Measurements from ENCODE around the gene POLA1. TPM values are rescaled to one million over a fixed set of nuclear protein-coding genes. Genes with fewer than 3 reads are reported as not detected.

The POLA1 gene
- total and polyA plus RNA-seq, 2 donors (not counting 1 experiment from before 2014, with no cell fraction given): 3.0 to 16.3 TPM

GRCh38 chrX:25002661-25003020 is 308.9 kb downstream of the POLA1 start:
- H3K4me1 ChIP-seq (ENCODE audit: control insufficient read depth in 2 of 2, insufficient read depth in 2 of 2, low read length in 2 of 2): no peaks in the 10 kb centered on the region
- H3K27me3 Mint-ChIP-seq: peaks cover 17% of the 10 kb centered on the region
- no peak for ATAC-seq (ENCODE audit: low read depth)
- ChIA-PET POLR2A (no interaction called here), CTCF (no interaction called here)
- H3K4me3 Mint-ChIP-seq: peak overlapping the region; percentile 55
- WGBS (ENCODE audit: insufficient coverage): 10% methylated on average over 19 of the region's 33 CpGs
- no peak overlapping the region for H3K27ac Mint-ChIP-seq
- DNase-seq: no peak
- no peak overlapping the region for H3K27ac ChIP-seq (ENCODE audit: low read length in 2 of 2)
- no peaks in the 10 kb centered on the region for H3K9me3 Mint-ChIP-seq (ENCODE audit: insufficient read depth)
- no peak overlapping the region for H3K9ac ChIP-seq (ENCODE audit: low read length)
- H2AFZ ChIP-seq (ENCODE audit: insufficient read depth, low read depth, low read length, poor library complexity, severe bottlenecking): no peak overlapping the region
- H3K27me3 ChIP-seq (replicated peaks in 1 of 4; ENCODE audit: control extremely low read depth in 1 of 4, control insufficient read depth in 3 of 4, insufficient read depth in 4 of 4, low read length in 3 of 4): peaks cover 0 to 32% (median 4%) of the 10 kb centered on the region in 4 experiments
- H3K4me2 ChIP-seq (replicated peaks; ENCODE audit: low read depth, low read length, poor library complexity, severe bottlenecking): peak overlapping the region; percentile 19
- H3K79me2 ChIP-seq (ENCODE audit: control insufficient read depth, insufficient read depth, low read length): no peaks in the 10 kb centered on the region
- intact Hi-C loops (cut with micrococcal nuclease): no loop called here
- no peaks in the 10 kb centered on the region for H4K20me1 ChIP-seq (ENCODE audit: control insufficient read depth, insufficient read depth, low read length, poor library complexity, severe bottlenecking)
- H3K9me3 ChIP-seq (ENCODE audit: control extremely low read depth in 1 of 3, control insufficient read depth in 2 of 3, insufficient read depth in 1 of 3, low read length in 2 of 3): peaks cover 0 to 3% (median 0%) of the 10 kb centered on the region in 3 donors
- H3K36me3 ChIP-seq (replicated peaks in 1 of 2; ENCODE audit: control extremely low read depth in 1 of 2, control insufficient read depth in 1 of 2, extremely low read depth in 1 of 2, insufficient read depth in 2 of 2, low read length in 1 of 2): no peaks in the 10 kb centered on the region
- no peak overlapping the region for H3K4me3 ChIP-seq (ENCODE audit: control extremely low read depth in 1 of 5, extremely low read depth in 1 of 5, insufficient read depth in 1 of 5, low read depth in 2 of 5, low read length in 4 of 5)
- TF ChIP-seq, protein P1, sequence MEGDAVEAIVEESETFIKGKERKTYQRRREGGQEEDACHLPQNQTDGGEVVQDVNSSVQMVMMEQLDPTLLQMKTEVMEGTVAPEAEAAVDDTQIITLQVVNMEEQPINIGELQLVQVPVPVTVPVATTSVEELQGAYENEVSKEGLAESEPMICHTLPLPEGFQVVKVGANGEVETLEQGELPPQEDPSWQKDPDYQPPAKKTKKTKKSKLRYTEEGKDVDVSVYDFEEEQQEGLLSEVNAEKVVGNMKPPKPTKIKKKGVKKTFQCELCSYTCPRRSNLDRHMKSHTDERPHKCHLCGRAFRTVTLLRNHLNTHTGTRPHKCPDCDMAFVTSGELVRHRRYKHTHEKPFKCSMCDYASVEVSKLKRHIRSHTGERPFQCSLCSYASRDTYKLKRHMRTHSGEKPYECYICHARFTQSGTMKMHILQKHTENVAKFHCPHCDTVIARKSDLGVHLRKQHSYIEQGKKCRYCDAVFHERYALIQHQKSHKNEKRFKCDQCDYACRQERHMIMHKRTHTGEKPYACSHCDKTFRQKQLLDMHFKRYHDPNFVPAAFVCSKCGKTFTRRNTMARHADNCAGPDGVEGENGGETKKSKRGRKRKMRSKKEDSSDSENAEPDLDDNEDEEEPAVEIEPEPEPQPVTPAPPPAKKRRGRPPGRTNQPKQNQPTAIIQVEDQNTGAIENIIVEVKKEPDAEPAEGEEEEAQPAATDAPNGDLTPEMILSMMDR (IDR thresholded peaks at IDR 0.05): no peak
- no peak for TF ChIP-seq EZH2 (IDR thresholded peaks at IDR 0.05; ENCODE audit: borderline replicate concordance, insufficient read depth, low read depth, low read length, poor library complexity, severe bottlenecking)
- H3K4me1 Mint-ChIP-seq: peaks cover 13% of the 10 kb centered on the region

DNA sequence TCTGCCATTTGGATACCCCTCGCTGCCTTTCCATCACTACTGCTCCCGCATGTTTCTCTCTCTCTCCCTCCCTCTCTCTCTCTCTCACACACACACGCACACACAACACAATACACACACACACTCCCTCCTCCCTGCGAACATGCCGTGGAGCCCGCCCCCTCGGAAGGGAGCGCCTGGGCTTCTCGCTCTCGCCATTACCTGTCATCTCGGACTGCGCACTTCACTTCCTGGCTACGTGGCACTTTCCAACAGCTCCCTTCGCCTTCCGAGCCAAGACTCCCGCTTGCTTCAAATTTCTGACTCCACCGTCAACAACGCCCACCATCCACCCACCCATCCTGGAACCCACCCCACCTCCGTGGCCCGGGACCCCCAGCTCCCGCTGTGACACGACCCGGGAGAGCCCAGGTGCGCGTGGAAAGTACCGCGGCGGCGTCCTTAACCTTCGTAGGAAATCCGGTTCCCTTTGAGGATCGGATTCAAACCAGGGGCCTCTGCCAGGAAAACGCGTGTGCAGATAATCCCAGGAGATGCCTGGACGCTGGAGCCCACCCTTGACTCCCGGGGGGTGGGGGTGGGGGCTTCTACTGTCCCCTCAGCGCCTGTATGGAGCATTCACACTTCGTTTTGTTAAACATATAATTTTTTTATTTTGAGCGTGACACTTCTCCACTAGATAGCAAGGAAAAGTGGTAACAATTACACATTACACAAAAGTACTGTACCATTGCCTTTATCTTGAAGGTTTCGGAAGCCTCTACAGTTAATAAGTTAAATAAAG is 309.5 kb downstream of the POLA1 start:
- peaks cover 22% of the 10 kb centered on the region for H3K27me3 Mint-ChIP-seq
- H3K4me3 ChIP-seq (ENCODE audit: control extremely low read depth in 1 of 5, extremely low read depth in 1 of 5, insufficient read depth in 1 of 5, low read depth in 2 of 5, low read length in 4 of 5): no peak overlapping the region
- no peaks in the 10 kb centered on the region for H4K20me1 ChIP-seq (ENCODE audit: control insufficient read depth, insufficient read depth, low read length, poor library complexity, severe bottlenecking)
- no peak overlapping the region for H3K9ac ChIP-seq (ENCODE audit: low read length)
- CTCF ChIA-PET: no interaction called here
- H3K9me3 Mint-ChIP-seq (ENCODE audit: insufficient read depth): no peaks in the 10 kb centered on the region
- peak overlapping the region; percentile 55 for H3K4me3 Mint-ChIP-seq
- no peak overlapping the region for H2AFZ ChIP-seq (ENCODE audit: insufficient read depth, low read depth, low read length, poor library complexity, severe bottlenecking)
- no peak for TF ChIP-seq EZH2 (IDR thresholded peaks at IDR 0.05; ENCODE audit: borderline replicate concordance, insufficient read depth, low read depth, low read length, poor library complexity, severe bottlenecking)
- TF ChIP-seq, protein P1 (IDR thresholded peaks at IDR 0.05): no peak
- no peak for ATAC-seq (ENCODE audit: low read depth)
- H3K9me3 ChIP-seq (ENCODE audit: control extremely low read depth in 1 of 3, control insufficient read depth in 2 of 3, insufficient read depth in 1 of 3, low read length in 2 of 3): peaks cover 0 to 3% (median 0%) of the 10 kb centered on the region in 3 donors
- no peaks in the 10 kb centered on the region for H3K4me1 ChIP-seq (ENCODE audit: control insufficient read depth in 2 of 2, insufficient read depth in 2 of 2, low read length in 2 of 2)
- H3K79me2 ChIP-seq (ENCODE audit: control insufficient read depth, insufficient read depth, low read length): no peaks in the 10 kb centered on the region
- H3K4me2 ChIP-seq (replicated peaks; ENCODE audit: low read depth, low read length, poor library complexity, severe bottlenecking): no peak overlapping the region
- 8% methylated on average over 32 of the region's 40 CpGs for WGBS (ENCODE audit: insufficient coverage)
- no peak overlapping the region for H3K27ac ChIP-seq (ENCODE audit: low read length in 2 of 2)
- no peaks in the 10 kb centered on the region for H3K36me3 ChIP-seq (replicated peaks in 1 of 2; ENCODE audit: control extremely low read depth in 1 of 2, control insufficient read depth in 1 of 2, extremely low read depth in 1 of 2, insufficient read depth in 2 of 2, low read length in 1 of 2)
- no peak for DNase-seq
- POLR2A ChIA-PET: no interaction called here
- peaks cover 13% of the 10 kb centered on the region for H3K4me1 Mint-ChIP-seq
- H3K27me3 ChIP-seq (replicated peaks in 1 of 4; ENCODE audit: control extremely low read depth in 1 of 4, control insufficient read depth in 3 of 4, insufficient read depth in 4 of 4, low read length in 3 of 4): peaks cover 0 to 37% (median 7%) of the 10 kb centered on the region in 4 experiments
- H3K27ac Mint-ChIP-seq: no peak overlapping the region
- intact Hi-C loops (cut with micrococcal nuclease): no loop called here

All from B cell (primary cell).